ENCODE measurements around the gene PDE4B.

- TF ChIP-seq POLR2A (IDR thresholded peaks at IDR 0.05; ENCODE audit: low read length) (no peak), GATA1 (IDR thresholded peaks at IDR 0.05; ENCODE audit: low read depth, low read length) (no peak)
Measured at GRCh38 chr1:65872301-65872700, 79.6 kb downstream of the PDE4B start.

Data from erythroblast (primary cell).